ENCODE results near the gene PACC1.
"Not testable (repeated sequence)": the region's sequence is repeated elsewhere in the genome, so short reads cannot be mapped to it uniquely, and the experiment has no call there.

Gene PACC1

DNA sequence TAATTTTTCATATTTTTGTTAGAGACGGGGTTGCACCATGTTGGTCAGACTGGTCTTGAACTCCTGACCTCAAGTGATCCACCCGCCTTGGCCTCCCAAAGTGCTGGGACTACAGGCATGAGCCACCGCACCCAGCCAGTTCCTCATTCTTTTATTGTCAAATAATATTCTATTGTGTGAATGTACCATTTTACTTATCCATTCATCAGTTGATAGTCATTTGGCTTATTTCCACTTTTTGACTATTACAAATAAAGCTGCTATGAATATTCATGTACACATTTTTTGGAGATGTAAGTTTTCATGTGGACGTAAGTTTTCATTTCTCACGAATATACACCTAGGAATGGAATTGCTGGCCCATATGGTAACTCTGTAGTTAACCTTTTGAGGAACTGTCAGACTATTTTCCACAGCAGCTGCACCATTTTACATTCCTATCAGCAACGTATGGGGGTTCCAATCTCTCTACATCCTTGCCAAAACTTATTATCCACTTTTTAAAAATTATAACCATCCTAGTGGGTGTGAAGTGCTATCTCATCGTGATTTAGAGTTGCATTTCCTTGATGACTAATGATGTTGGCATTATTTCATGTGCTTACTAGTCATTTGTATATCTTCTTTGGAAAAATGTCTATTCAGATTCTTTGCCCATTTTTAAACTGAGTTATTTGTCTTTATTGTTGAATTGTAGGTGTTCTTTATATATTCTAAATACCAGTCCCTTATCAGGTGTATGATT lies 12.7 kb downstream of the PACC1 start:
- Mint-ChIP-seq H3K27ac (no peak overlapping the region), H3K9me3 (no peaks in the 10 kb centered on the region), H3K36me3 (ENCODE audit: insufficient read depth) (peaks cover 11% of the 10 kb centered on the region), H3K27me3 (no peaks in the 10 kb centered on the region), H3K4me1 (ENCODE audit: low read depth in 2 of 2) (peaks cover 5 to 9% of the 10 kb centered on the region in 2 donors), H3K4me3 (no peak overlapping the region)
- ATAC-seq (replicated peaks) (no peak), DNase-seq (no peak)

GRCh38 chr1:212401042-212401441 lies 13.6 kb downstream of the PACC1 start:
- ATAC-seq (replicated peaks): no peak
- DNase-seq: no peak
- H3K36me3 Mint-ChIP-seq (ENCODE audit: insufficient read depth): peaks cover 11% of the 10 kb centered on the region
- H3K4me3 Mint-ChIP-seq: no peak overlapping the region
- no peaks in the 10 kb centered on the region for H3K9me3 Mint-ChIP-seq
- H3K27me3 Mint-ChIP-seq: no peaks in the 10 kb centered on the region
- H3K4me1 Mint-ChIP-seq (ENCODE audit: low read depth in 2 of 2): peaks cover 5 to 9% of the 10 kb centered on the region in 2 donors
- H3K27ac Mint-ChIP-seq: no peak overlapping the region

DNA sequence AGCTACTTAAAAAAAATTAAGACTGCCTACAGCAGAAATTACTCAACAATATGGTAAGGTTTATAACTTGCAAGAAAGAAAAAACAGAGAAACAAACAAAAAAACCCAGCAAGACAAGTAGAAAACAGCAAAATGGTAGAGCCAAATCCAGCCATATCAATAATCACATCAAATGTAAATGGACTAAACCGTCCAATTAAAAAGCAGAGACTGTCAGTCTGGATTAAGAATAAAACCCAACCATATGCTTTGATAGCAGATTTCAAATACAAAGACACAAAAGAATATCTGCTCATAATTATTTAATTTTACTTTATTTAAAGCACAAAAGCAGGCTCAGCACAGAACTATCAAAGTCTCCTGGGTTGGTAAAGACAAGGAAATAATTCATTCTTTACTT lies 17.5 kb downstream of the PACC1 start:
- no peak overlapping the region for H3K27ac Mint-ChIP-seq
- H3K36me3 Mint-ChIP-seq (ENCODE audit: insufficient read depth): peaks cover 4% of the 10 kb centered on the region

GRCh38 chr1:212396638-212397037 lies 18.0 kb downstream of the PACC1 start:
- Mint-ChIP-seq H3K9me3 (no peaks in the 10 kb centered on the region), H3K4me3 (no peak overlapping the region), H3K36me3 (ENCODE audit: insufficient read depth) (peaks cover 1% of the 10 kb centered on the region)

More for the DNA sequence above, 17.5 kb downstream of the PACC1 start:
- no peak for ATAC-seq (replicated peaks)
- H3K9me3 Mint-ChIP-seq: no peaks in the 10 kb centered on the region
- no peaks in the 10 kb centered on the region for H3K27me3 Mint-ChIP-seq
- DNase-seq: no peak
- peaks cover 12% of the 10 kb centered on the region in 2 donors for H3K4me1 Mint-ChIP-seq (ENCODE audit: low read depth in 2 of 2)
- no peak overlapping the region for H3K4me3 Mint-ChIP-seq

DNA sequence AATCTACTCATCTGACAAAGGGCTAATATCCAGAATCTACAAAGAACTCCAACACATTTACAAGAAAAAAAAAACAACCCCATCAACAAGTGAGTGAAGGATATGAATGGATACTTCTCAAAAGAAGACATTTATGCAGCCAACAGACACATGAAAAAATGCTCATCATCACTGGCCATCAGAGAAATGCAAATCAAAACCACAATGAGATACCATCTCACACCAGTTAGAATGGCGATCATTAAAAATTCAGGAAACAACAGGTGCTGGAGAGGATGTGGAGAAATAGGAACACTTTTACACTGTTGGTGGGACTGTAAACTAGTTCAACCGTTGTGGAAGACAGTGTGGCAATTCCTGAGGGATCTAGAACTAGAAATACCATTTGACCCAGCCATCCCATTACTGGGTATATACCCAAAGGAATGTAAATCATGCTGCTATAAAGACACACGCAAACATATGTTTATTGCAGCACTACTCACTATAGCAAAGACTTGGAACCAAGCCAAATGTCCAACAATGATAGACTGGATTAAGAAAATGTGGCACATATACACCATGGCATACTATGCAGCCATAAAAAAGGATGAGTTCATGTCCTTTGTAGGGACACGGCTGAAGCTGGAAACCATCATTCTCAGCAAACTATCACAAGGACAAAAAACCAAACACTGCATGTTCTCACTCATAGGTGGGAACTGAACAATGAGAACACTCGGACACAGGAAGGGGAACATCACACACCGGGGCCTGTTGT lies 18.8 kb downstream of the PACC1 start:
- H3K4me1 Mint-ChIP-seq (ENCODE audit: low read depth in 2 of 2): peaks cover 12 to 14% of the 10 kb centered on the region in 2 donors
- not testable (repeated sequence) for H3K36me3 Mint-ChIP-seq (ENCODE audit: insufficient read depth); H3K4me3 Mint-ChIP-seq; ATAC-seq (replicated peaks); H3K27ac Mint-ChIP-seq; H3K9me3 Mint-ChIP-seq; H3K27me3 Mint-ChIP-seq; DNase-seq

More at GRCh38 chr1:212396638-212397037, 18.0 kb downstream of the PACC1 start:
- peaks cover 12% of the 10 kb centered on the region in 2 donors for H3K4me1 Mint-ChIP-seq (ENCODE audit: low read depth in 2 of 2)
- H3K27me3 Mint-ChIP-seq: no peaks in the 10 kb centered on the region
- H3K27ac Mint-ChIP-seq: no peak overlapping the region
- no peak for DNase-seq
- no peak for ATAC-seq (replicated peaks)

DNA sequence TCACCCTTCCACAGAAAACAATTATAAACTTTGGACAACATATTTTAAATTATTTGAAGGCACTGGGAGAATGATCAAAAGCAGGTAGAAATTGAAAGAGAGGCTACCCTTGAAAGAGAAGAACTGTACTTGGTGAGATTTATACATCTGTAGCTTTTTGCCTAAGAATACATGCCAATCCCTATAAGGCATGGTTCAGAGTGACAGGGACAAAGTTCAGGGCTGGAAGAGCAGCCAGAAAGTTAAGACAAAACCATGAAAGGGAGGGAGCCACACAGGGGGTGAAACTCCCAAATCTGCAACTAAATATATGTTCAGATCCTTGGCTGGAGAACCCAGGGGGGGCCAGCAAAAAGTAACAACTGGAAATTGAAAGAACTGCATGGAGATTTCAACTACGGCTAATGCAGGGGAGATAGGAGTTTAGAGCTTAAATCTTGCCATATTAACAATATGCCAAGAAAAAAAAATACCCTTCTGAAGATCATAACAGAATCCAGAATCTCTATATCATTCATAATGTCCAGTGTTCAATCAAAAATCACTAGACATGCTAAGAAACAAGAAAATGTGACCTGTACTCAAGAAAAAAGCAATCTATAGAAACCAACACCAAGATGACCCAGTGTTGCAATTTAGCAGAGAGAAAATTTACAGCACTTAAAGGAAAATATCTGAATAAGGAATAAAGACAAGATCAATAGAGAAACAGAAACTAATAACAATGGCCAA lies 25.5 kb downstream of the PACC1 start:
- Mint-ChIP-seq H3K27me3 (no peaks in the 10 kb centered on the region), H3K4me1 (ENCODE audit: low read depth in 2 of 2) (peaks cover 21% of the 10 kb centered on the region in 2 donors), H3K9me3 (no peaks in the 10 kb centered on the region), H3K36me3 (ENCODE audit: insufficient read depth) (peaks cover 14% of the 10 kb centered on the region), H3K4me3 (no peak overlapping the region), H3K27ac (no peak overlapping the region)
- DNase-seq (no peak), ATAC-seq (replicated peaks) (no peak)

GRCh38 chr1:212386029-212386428 lies 28.7 kb downstream of the PACC1 start:
- H3K27ac Mint-ChIP-seq: peak overlapping the region; percentile 38 to 78
- no peaks in the 10 kb centered on the region for H3K27me3 Mint-ChIP-seq
- peaks cover 20% of the 10 kb centered on the region for H3K36me3 Mint-ChIP-seq (ENCODE audit: insufficient read depth)
- no peak overlapping the region for H3K4me3 Mint-ChIP-seq
- peaks cover 13 to 14% of the 10 kb centered on the region in 2 donors for H3K4me1 Mint-ChIP-seq (ENCODE audit: low read depth in 2 of 2)
- DNase-seq (no peak), ATAC-seq (replicated peaks) (no peak)
- H3K9me3 Mint-ChIP-seq: no peaks in the 10 kb centered on the region

DNA sequence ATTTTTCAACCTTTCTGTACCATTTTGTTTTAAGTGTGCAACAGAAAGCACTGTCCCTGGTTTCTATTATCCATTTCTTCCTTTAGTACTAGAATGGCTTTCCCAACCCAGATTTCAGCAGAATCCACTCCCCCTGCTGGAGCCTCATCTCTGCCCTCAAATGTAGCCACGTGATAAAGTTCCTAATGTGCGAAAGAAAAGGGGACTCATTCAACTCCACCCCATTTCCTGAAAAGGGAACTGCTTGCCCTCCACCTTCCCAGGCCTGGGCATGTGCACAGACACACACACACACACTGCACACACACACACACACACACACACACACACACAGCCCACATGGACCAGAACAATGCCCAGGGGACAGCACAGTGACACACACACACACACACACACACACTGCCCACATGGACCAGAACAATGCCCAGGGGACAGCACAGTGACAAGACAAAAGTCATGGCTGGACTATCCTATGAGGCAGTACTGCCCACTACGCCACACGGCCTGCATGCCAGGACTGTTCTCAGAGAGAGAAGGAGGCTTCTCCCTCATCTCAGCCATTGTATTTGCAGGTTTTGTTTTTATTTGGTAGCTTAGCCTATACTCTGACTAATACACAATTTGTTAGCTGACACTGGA lies 33.2 kb downstream of the PACC1 start:
- Mint-ChIP-seq H3K27ac (no peak overlapping the region), H3K36me3 (ENCODE audit: insufficient read depth) (peaks cover 41% of the 10 kb centered on the region), H3K9me3 (no peaks in the 10 kb centered on the region), H3K4me3 (no peak overlapping the region), H3K4me1 (ENCODE audit: low read depth in 2 of 2) (peaks cover 10% of the 10 kb centered on the region in 2 donors), H3K27me3 (no peaks in the 10 kb centered on the region)
- DNase-seq (no peak), ATAC-seq (replicated peaks) (no peak)

DNA sequence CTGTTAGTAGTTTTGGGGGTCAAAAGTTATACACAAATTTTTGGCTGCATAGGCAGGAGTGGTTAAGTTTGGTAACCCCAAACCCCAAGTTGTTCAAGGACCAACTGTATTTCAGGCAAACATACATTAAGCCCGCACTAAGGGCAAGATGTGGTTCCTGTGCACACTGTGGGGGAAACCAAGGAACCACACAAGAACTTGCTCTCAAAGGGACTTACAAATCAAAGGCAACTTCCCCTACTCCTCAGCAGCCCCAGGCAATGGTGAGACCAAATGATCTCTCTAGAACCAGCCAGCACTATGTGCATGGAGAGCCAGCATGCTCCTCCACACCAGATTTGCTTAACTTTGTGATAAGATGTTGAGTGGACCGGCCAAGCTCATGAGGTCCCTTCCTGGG lies 35.3 kb downstream of the PACC1 start:
- no peak for DNase-seq
- H3K4me1 Mint-ChIP-seq (ENCODE audit: low read depth in 2 of 2): no peaks in the 10 kb centered on the region
- ATAC-seq (replicated peaks): no peak
- no peaks in the 10 kb centered on the region for H3K9me3 Mint-ChIP-seq
- no peaks in the 10 kb centered on the region for H3K27me3 Mint-ChIP-seq
- H3K36me3 Mint-ChIP-seq (ENCODE audit: insufficient read depth): peaks cover 33% of the 10 kb centered on the region
- H3K4me3 Mint-ChIP-seq: no peak overlapping the region
- peak overlapping the region in 1 of 2 donors; percentile 67 for H3K27ac Mint-ChIP-seq

GRCh38 chr1:212377644-212378043 lies 37.0 kb downstream of the PACC1 start:
- ATAC-seq (replicated peaks): no peak
- DNase-seq: no peak
- no peaks in the 10 kb centered on the region for H3K27me3 Mint-ChIP-seq
- H3K27ac Mint-ChIP-seq: peak overlapping the region; percentile 60 to 79
- H3K4me1 Mint-ChIP-seq (ENCODE audit: low read depth in 2 of 2): no peaks in the 10 kb centered on the region
- peaks cover 33% of the 10 kb centered on the region for H3K36me3 Mint-ChIP-seq (ENCODE audit: insufficient read depth)
- H3K9me3 Mint-ChIP-seq: no peaks in the 10 kb centered on the region
- H3K4me3 Mint-ChIP-seq: no peak overlapping the region

DNA sequence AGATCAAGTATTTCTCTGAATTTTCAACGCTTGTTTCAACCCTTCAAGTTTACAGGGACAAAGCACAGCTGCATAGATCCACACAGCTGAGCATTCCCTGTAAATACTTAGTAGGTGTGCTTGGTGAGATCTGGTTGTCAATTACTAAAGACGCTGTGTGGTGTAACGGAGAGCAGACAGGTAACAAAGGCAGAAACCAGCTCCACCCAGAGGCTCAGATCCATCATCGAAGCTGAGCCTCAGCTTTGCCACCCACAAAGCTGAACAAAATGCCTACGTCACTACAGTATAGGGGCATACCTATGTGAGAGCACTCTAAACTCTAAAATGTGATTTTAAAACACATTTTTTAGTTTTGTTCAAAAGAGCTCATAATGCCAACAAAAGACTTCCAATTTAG lies 38.7 kb downstream of the PACC1 start:
- Mint-ChIP-seq H3K36me3 (ENCODE audit: insufficient read depth) (peaks cover 38% of the 10 kb centered on the region), H3K27ac (peak overlapping the region; percentile 39 to 66), H3K9me3 (no peaks in the 10 kb centered on the region), H3K27me3 (no peaks in the 10 kb centered on the region), H3K4me3 (no peak overlapping the region), H3K4me1 (ENCODE audit: low read depth in 2 of 2) (no peaks in the 10 kb centered on the region)
- DNase-seq (no peak), ATAC-seq (replicated peaks) (no peak)

GRCh38 chr1:212368073-212368484 lies 46.6 kb downstream of the PACC1 start:
- Mint-ChIP-seq H3K4me1 (ENCODE audit: low read depth in 2 of 2) (peaks cover 0 to 2% of the 10 kb centered on the region in 2 donors), H3K36me3 (ENCODE audit: insufficient read depth) (peaks cover 66% of the 10 kb centered on the region), H3K9me3 (no peaks in the 10 kb centered on the region), H3K27ac (peak overlapping the region; percentile 3 to 53), H3K4me3 (no peak overlapping the region), H3K27me3 (no peaks in the 10 kb centered on the region)
- DNase-seq (peak; percentile 57 to 63 (median 57)), ATAC-seq (replicated peaks) (peak; percentile 97)

GRCh38 chr1:212367474-212368072 lies 47.1 kb downstream of the PACC1 start:
- H3K4me1 Mint-ChIP-seq (ENCODE audit: low read depth in 2 of 2): peaks cover 0 to 2% of the 10 kb centered on the region in 2 donors
- H3K36me3 Mint-ChIP-seq (ENCODE audit: insufficient read depth): peaks cover 69% of the 10 kb centered on the region
- H3K4me3 Mint-ChIP-seq: no peak overlapping the region
- H3K9me3 Mint-ChIP-seq: no peaks in the 10 kb centered on the region
- no peak for DNase-seq
- no peak for ATAC-seq (replicated peaks)
- no peaks in the 10 kb centered on the region for H3K27me3 Mint-ChIP-seq
- H3K27ac Mint-ChIP-seq: peak overlapping the region; percentile 3 to 53
